Raji (cell line): Measurements from ENCODE around the gene BHLHE41.

Source experiments
- POLR2A ChIP-seq: IDR thresholded peaks from 2 replicates; pipeline ENCODE4 v1.6.1; 2011; ENCODE audit warnings: low read depth, low read length, control low read depth; ENCODE audit not compliant: insufficient read depth

BHLHE41 gene

DNA sequence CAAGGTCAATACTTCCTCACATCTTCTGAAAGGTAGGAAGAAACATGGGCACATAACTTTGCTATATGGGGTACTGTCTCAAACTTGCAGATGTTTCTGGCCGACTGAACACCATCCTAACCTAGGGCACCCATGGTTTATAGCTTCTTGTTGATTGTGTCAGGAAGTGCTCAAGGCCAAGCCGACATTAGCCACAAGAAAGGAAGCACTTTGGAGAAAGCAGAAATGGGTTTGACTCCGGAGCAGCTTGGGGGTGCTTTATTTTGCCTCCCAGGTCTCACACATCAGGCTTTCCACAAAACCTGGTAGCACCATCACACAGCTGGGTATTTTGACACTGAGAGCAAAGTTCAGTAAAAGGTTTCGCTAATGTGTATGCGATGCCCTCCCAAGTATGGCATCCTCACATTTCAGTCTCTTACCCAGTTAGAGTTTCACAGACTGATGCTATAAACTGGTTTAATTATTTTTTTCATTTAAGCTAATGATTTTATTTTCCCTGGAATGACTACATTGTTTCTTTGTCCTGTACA lies 25.2 kb upstream of the BHLHE41 start:
- TF ChIP-seq POLR2A: no peak

DNA sequence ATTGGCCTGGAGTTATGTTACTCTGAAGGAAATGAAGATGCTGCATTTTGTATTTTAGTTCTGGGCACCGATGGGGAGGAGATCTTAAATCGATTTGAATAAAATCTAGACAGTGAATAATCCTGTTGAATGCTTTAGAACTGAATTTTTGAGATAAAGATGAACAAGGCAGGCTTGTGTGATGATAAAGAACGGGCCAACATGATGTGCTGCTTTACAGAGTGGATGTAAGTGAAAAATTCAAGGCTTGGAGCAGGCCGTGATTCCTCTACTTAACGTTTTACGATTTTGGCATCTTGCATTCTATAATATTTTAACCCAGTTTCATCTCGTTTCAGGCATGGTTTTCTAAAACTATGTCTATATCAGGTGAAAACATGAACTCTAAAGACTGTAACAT lies 23.5 kb upstream of the BHLHE41 start:
- no peak for TF ChIP-seq POLR2A

DNA sequence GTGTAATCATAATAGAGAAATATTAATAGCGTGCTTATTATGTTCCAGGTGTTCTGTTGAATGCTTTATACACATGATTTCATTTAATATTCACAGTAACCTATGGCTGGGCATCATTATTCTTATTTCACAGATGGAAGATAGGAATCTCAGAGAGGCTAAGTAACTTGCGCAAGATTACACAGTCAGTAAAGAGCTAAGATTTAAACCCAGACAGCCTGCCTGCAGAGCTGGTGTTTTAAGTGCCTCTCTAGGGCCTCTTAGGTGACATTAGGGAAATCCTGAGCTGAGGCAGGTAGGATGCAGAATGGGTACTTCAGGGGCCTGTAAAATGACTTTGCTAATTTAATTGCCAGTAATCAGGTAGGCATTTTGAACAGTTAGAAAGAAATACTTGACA lies 18.5 kb upstream of the BHLHE41 start:
- no peak for TF ChIP-seq POLR2A

DNA sequence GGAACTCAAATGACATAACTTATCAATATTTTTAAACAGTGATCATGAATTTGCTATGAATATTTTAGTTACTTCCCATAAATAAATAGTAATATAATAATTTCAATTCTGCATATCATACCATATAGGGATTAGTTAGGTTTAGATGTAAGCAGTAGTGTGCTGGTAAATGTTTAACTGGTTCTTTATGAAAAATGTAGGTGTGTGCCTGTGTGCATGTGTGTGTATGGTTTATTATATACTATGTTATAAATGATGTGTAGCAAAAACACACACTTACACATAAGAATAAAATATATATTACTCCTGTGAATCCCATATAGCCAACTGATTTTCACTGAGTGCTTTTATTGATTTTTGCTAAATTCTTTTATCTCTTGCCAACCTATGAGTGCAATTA lies 14.0 kb upstream of the BHLHE41 start:
- no peak for TF ChIP-seq POLR2A

DNA sequence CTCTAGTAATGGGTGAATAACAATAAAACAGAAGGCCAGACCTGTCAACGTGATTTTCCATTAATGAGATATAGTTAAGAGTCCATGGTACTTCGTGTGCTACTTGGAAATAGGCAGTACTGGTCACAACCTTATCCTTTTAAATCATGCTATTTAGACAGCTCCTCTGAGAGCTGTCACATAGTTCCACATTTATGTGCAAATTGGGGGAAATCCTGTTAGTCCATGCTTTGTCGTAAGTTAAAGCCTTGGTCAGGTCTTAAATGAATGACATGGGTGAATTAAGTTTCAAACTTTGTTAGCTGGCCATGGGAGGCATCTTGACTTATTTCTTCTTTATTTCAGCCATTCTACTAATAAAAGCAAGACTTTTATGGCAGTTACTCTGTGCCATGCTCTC lies 11.9 kb upstream of the BHLHE41 start:
- no peak for TF ChIP-seq POLR2A

DNA sequence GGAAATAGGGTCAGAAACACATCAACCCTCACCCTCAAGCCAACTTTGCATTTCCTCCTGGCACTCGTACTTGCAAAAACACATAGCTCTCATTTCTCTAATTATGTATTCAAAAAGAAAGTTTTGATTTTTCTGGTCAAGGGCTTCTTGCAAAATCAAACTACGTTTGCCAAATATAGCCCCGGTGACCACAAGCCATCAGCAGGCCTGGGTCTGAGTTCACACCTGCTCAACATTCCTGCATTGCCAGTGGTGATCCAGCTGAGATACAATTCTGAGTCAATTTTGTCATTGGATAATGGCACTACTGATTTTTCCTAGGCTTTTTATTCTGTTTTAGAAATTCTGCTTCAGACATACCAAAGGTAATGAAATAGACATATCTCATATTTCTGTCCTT lies 10.7 kb upstream of the BHLHE41 start:
- no peak for TF ChIP-seq POLR2A

DNA sequence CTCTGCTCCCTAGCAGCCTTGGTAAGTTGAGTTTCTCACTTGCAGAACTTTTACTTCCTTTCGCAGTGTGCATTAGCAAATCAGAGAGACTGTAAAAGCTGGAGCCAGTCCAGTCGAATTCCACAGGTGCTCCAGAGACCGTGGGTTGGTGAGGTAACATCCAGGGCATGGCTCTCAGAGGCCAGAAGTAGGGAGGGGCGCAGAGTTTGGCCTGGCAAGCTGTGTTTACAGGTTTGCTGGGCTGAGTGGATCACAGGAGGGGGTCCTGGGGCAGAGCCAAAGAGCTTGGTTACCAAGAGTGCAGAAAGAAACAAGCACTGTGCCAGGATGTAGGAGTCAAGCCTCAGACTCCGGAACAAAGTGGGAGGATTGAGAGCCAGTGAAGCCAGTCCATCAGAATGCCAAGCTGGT lies 10.2 kb upstream of the BHLHE41 start:
- no peak for TF ChIP-seq POLR2A

DNA sequence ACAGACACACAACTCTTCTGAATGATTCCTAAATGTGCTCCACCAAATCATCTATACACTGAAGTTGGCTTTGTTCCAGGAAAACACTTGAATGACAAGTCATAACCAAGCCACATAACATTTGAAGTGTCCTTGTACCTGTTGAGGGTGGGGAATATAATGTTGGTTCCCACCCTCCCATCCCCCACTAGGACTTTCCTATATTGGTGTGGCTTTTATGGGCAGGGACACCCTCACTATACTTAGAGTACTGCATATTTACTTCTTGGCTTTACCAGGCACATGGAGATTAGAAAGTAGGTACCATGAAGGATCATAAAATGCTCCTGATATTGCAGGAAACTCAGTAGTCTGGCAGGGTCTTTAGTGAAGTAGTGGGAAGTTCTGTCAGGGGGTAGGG lies 9.7 kb upstream of the BHLHE41 start:
- no peak for TF ChIP-seq POLR2A

DNA sequence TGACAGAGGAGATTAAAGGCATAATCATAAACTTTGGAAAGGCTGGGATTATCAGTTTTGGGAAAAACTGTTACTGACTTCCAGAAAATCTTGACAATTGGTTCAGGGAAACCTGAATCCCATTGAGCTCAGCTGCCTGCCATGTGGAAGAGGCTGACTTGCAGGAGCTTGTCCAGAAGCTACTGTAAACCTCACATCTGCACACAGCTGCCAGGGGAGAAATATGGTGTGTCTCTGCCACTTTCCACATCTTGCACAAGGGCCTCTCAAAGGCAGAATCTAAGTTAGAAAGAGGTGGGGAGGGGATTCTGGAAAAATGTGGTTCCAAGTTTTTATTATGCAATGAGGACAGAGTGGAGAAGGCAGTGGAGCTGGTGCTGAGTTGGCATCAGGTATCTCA lies 8.7 kb upstream of the BHLHE41 start:
- TF ChIP-seq POLR2A: no peak

DNA sequence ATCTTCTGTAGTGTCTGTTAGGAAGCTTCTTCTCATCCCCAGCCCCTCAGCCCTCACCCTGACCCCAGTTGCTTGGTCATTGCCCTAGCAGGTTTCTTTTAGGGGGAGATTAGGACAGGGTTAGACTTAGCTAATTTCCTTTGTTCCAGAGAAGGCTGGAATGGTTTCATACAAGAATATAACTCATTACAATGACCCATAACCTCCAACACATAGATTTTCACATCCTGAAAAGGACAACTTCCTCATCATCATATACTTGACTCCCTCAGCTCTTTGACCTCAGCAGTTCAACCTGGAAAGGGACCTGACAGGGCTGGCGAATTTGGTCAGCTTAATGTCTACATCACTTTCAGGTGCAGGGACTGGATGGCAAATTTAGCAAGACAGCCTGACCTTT lies 8.0 kb upstream of the BHLHE41 start:
- TF ChIP-seq POLR2A: no peak

DNA sequence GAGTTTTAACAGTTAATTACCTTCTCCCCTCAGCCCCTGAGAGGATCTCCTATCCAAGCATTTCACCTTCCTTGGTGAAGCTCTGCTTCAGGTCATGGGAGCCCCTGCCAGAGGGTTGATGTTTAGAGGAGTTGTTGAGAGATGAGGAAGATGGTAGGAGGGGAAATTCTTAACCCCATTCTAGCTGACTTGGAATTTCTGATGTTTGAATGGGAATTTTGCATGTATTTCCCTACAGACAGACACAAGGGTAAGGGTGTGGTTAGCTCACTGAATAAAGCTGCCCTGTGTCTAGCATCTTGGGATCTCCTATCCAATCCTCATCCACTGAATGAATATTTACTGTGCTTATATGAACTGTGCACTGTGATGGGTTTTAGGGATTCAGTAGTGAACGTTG lies 7.1 kb upstream of the BHLHE41 start:
- TF ChIP-seq POLR2A: no peak

DNA sequence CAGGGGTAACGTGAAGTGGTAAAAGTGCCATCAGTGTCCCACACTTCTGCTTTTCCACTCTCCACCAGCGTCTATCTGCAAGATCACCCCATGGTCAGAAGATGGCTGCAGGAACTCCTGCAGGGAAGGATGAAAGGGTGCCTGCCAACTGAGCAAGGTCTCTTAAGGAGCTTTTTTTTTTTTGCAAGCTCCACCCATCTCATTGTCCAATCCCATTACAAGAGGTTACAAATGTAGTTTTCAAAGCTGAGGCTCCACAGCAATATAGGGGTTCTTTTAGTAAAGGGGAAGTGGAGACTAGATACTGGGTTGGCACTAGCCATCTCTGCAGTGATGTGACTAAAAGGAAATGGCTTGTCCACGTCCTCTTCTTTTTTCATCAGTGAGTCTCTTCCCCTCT lies 5.9 kb upstream of the BHLHE41 start:
- no peak for TF ChIP-seq POLR2A

DNA sequence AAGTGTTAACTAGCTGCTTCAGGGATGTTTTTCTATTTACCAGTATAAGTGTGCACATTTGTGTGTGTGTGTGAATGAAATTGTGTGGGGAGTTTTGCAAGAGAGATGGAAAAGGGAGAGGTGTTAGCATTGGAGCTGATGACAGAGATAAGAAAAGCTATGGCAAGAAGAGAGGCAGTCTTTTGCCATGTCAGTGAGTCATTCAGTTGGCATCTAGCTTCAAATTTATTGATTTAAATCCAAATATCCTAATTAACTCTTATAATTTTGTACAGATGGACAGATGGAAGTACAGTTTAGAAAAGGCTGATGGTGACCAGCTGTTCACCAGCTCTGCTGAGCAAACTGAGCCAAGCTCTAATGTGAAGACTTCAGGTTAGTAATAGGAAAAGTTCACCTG lies 3.3 kb upstream of the BHLHE41 start:
- TF ChIP-seq POLR2A: no peak

DNA sequence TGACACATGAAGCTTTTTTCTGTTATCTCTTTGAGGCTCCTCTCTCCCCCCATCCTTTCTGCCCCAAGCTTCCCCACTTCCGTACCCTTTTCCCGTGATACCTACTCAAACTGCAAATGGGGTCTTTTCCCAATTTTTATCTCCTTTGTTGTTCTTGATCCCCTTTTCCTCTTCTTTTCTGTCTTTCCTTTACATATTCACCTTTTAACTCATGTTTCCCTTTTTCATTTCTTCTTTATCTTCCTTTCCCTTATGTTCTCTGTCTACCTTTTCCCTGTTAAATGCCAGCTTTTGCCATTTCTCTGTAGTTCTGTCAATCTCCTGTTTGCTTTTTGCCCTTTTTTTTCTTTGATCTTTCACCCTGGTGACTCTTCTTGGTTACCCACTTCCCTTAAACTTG lies 2.6 kb upstream of the BHLHE41 start:
- no peak for TF ChIP-seq POLR2A

DNA sequence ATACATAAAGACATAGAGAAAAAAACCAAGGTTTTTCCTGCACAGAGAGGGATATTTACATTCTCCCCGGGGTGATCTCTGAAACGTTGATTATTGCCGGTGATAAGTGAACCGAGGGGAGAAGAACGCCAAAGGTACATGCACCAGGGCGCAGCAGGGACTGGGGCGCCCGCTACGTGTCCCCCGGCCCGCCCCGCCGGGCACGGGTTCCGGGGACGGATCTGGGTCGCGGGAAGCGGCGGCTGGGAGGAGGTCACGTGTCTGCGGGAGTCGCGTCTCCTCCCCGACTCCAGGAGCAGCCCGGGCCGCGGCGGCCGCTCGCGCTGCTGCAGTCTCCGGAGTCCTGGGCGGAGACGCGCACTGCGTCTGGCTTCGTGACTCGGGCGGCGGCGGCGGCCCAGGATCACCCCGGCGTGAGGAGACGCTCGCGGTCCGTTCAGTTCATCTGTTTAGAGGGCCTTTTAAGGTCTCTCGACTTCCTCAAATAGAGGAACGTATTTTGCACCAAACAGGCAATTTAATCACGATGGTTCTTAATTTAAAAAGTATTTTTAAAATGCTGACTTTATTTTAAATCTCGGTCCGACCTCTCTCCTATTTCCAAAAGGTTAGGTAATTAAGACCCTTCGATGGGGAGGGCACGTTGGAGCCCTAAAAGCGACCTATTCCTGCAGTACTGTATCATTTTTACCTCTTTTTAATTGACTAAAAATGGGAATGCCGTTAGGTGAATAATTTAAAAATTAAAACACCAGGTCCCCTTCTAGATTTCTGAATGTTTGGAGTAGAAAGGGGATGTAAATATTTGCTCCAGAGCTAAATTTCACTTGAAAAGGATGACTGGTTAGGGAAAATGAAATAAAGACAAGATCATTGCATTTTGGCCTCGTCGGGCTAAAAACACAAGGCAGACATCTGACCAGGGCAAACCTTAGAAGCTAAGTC lies 1.8 kb upstream of the BHLHE41 start:
- TF ChIP-seq POLR2A: no peak
